Activated CD4-positive, alpha-beta T cell treated with anti-CD3 and anti-CD28 coated beads, Interleukin-2, amount 50 U/mL, for 4 hours (primary cell): Measurements from ENCODE around the gene ZNF30.
A peak's percentile ranks its signal among the peaks of the same experiment; 100 is the strongest.
"Not testable (repeated sequence)": the region's sequence is repeated elsewhere in the genome, so short reads cannot be mapped to it uniquely, and the experiment has no call there.

Source experiments
- DNase-seq, 2 experiments: peaks; one replicate each; pipeline ENCODE4 v3.0.0-alpha.2; 2020

The ZNF30 gene

DNA sequence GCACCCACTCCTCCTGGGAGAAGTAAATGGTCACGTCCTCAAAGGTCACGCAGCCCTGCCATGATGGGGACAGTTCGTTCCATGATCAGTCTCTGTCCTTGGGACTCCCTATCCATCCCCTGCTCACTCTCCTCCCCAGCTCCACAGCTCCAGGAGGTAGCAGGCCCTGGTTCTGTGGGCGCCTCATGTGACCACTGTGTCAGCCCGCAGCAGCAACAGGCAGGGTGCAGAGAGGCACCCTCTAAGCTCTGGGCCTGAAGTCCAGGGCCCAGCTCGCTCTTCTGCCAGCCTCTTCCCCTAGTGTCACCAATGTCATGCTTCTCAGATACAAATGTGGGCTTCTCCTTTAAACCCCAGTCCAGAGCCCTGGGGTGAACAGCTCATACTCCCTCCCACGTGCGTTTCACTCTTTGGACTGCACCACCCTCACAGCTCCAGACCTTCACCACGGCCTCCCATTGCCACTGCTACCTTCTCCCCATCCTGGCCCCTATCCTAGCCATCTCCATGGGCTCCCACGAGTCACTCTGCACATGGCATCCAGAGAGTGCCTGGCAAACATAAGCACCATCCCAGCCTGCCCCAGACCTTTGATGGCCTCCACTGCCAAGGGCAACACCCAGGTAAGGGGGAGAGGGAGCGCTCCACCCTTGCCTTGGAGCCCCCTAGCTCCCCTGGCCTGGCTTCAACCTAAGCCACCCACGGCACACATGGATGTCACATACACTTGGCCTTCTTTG lies 34.4 kb downstream of the ZNF30 start:
- no peak for DNase-seq

DNA sequence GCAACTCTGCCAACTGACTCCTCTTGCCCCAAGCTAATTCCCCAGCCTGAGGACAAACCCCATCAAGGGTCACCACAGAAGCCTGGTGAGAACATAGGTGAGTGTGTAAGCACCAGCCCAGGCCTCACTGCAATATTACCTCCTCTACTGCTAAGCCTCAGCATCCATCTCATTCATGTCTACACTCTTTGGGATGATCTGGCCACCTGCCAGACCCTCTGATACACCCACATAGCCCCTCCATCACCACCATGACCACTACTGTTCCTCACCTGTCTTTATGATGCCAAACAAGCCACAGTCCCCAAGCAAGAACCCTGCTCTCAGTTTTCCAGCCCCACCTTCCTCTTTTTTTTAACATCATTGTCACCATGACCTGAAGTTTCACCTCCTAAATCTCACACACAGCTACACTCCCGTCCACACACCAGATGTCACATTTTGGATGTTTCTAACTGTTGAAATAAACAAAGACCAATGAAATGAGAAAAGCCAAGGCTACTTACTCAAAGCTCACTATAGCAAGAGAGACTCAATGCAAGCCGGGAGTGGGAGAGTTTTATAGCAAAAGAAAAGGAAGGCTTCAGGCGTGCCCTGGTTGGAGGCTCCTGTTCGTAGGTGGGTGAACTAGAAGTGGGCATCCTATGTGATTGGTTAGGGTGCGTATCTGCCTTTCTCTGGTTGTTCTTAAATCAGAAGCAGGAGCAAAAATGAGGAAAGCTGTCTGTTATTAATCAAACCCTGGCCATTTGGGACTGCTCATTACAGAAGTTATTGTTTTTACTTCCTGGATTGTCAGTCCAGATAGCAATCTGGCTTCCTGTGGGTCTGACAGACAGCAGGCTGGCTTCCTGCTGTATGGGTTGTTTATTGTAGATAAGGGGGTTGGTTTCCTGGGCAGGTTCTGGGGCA lies 35.3 kb downstream of the ZNF30 start:
- no peak for DNase-seq

DNA sequence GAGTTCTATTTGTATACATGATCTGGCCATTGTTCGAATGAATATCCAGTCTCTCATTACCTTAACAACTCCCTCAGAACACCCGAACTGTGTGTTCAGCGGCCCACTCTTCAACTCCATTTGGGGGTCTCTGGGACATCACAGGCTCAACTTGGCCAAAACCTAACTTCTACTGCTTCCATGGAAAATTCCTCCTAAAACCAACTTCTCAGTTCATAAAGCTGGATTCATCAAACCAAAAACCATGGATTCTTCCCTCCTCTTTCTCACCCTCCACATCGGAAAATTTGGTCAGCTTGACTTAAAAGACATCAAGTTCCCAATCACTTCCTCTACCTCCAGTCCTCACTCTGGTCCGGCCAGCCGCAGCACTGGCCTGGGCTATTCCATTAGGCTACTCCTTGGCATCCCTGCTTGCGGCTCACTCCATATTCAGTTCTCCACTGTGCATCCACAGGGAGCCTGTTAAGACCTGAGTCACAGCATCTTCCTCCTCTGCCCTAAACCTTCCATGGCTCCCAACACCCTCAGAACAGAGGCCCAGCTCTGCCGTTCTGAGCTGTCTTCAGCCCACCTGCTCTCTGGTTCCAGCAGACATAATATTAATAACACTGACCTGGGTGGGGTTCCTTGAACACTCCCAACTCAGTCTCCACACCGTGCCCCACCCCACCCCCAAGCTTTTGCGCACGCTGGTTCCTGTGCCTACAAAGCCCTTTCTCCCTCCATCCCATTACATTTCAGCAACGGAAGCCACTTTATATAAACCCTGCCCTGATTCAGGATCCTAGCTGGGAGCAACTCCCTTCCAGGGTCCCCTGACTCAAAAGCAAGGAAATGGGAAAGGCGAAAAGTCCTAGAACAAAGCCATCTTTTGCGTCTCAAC lies 36.2 kb downstream of the ZNF30 start:
- DNase-seq, result no peak

DNA sequence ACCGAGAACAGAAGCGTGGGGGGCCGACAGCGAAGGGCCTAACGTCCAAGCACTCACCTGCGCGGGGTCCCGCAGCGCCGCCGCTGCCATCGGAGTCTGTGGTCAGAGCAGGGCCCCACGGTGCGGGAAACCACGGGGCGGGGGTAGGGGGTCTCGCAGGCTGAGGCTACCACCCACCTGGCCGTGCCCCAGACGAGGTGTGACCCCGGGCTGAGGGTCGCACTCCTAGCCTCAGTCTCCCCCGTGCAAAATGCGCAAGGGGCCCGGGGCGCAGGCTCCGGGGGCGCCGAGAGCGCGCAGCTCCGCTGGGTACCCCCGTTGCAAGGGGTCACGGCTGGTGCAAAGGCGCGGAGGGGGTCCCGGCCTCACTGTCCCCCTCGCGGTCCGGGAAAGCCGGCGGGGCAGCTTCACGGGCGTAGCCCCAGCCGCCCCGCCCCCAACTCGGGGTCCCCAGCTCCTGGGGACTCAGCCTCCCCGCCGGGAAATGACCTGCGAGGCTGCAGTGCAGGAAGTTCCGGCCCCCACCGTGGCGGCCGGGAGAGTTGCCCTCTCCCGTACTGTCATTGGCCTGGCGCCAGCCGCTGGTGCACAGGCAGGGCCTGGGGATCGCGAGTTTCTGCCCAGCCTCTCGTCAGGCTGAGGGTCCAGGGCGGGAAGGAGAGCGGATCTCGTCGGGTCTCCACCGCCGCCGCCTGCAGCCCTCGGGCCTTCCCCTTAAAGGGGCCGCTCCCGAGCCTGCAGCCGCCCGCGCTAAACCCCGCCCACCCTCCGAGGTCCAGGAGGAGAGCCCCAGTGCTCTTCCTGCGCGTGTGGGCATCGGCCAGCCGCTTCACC lies 37.1 kb downstream of the ZNF30 start, which contains the start of gene ZNF792:
ZNF792 (minus strand) TSS at position 657 of the 834 bp plus-strand sequence; CDS start at position 90, 567 bp downstream.
- DNase-seq, result peak; percentile 18 to 34

DNA sequence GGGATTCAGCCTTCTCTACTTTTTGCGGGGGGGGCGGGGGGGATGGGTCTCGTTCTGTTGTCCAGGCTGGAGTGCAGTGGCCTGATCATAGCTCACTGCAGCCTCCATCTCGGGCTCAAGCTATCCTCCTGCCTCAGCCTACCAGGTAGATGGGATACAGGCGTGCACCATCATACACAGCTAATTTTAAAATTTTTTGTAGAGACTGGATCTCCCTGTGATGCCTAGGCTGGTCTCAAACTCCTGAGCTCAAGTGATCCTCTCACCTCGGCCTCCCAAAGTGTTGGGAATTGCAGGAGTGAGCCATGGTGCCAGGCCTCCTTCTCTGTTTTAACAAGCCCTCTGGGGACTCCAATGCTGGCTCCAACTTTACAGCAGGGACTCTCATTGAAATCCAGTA lies 37.9 kb downstream of the ZNF30 start:
- DNase-seq, result no peak

GRCh38 chr19:34965505-34965904 lies 38.8 kb downstream of the ZNF30 start:
- not testable (repeated sequence) for DNase-seq

DNA sequence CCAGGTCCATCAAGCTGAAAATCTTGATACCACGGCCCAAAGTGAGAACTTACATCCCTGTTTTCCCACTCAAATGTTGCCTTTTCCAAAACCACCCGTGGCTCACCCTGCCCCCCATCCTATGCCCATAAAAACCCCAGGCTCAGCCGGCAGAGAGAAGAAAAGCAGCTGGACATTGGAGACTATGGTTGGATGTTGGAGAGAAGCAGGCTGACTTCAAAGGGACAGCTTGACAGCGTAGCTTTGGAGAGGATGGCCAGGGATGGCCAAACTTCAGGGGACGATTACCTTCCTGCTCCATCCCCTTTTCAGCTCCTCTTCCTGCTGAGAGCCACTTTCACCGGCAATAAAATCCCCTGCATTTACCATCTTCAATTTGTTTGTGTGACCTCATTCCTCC lies 40.8 kb downstream of the ZNF30 start:
- DNase-seq, result no peak

DNA sequence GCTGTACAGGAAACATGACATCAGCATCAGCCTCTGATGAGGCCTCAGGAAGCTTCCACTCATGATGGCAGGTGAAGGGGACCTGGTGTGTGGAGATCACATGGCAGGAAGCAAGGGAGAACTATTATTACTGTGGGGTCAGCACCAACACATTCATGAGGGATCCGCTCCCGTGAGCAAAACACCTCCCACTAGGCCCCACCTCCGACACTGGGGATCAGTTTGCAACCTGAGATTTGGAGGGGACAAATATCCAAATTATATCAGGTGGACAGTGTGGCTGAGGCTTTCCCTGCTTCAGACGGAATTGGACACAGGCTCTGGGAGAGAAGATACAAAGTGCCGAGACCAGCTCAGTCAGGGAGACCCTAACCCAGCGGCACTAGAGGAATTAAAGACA lies 43.0 kb downstream of the ZNF30 start:
- no peak for DNase-seq

DNA sequence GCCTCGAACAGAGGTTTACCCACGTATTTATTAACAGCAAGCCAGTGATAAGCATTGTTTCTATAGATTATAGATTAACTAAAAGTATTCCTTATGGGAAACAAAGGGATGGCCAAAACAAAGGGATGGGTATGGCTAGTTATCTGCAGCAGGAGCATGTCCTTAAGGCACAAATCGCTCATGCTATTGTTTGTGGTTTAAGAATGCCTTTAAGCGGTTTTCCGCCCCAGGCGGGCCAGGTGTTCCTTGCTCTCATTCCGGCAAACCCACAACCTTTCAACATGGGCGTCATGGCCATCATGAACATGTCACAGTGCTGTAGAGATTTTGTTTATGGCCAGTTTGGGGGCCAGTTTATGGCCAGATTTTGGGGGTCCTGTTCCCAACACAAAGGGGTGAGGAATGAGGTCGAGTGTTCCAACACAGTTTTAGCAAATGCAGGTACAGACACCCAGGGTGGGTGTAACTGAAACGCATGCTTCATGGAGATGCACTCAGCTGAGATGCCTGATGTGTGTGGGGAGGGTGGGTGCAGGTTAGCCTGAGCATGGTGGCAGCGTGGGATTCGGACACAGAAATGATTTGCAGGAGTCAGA lies 43.6 kb downstream of the ZNF30 start:
- DNase-seq, result not testable (repeated sequence)

- no peak for DNase-seq
Observed at GRCh38 chr19:34972163-34972705, 45.5 kb downstream of the ZNF30 start.

DNA sequence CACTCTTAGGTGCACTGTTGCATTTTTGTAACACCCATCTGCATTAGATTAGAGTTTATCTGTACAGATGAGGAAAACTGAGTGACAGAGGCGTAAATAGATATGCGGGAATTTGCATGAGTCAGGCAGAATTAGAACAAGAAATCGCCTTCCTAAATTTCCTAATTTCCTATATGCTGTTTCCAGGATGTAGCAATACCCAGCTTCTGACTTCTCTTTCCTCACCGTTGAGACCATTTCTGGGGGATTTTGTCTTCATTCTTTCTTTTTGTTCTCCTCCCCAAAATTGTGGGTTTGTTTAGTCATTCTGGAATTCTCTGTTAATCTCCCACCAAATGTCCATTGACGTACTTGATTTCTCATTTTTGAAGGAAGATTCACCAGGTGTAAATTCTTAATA lies 47.9 kb downstream of the ZNF30 start:
- DNase-seq, result no peak

DNA sequence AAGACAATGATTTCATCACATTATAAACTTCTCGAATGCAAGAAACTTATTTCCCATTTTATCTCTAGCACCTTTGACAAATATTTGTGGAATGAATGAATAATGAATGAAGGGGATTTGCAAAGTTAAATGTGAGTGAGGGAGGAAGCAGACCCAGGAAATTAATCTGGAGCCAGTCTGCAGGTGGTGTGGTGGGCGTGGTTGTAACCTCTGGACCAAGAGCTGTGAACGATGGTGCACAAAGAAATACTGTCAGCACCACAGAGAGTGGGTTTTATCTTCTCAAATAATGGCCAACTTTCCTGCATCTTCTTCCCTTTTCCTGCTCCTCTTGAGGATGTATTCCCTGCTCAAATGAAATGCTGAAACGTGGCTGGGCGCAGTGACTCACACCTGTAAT lies 48.4 kb downstream of the ZNF30 start:
- no peak for DNase-seq

DNA sequence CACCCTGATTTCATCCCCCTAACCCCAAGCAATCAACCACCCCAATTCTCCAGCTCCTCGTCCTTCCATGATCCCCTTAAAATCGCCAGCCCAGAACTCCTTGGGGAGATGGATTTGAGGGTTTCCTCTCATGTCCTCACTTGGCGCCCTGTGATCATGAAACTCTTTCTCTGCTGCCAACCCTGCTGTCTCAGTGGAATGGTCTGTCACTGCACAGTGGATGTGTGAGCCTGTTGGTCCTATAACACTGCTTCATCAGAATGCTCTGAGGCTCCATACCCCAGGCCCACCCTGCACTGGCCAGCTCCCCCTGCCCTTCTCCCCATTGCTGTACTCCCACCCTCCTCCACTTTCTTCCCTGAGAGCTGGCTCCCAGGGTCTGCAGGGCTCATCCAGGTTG lies 49.9 kb downstream of the ZNF30 start:
- no peak for DNase-seq

GRCh38 chr19:34979819-34980640 lies 53.3 kb downstream of the ZNF30 start:
- DNase-seq, result no peak

DNA sequence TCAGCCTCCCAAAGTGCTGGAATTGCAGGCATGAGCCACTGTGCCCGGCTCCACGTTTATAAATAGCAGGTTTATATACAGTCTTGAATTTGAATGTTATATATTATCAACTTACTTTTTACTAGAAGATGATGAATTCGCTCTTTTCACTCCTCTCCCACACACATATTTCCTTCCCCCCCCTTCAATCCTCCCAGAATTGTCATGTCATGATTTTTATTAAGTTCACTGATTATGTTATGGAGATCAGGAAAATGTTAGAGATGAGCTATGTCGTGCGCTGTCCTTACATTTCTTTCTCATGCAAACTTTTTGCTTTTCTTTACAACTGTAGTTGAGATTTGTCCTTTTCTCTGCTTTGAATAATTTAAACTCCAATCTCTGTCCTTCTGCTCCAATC lies 55.6 kb downstream of the ZNF30 start:
- DNase-seq, result no peak

DNA sequence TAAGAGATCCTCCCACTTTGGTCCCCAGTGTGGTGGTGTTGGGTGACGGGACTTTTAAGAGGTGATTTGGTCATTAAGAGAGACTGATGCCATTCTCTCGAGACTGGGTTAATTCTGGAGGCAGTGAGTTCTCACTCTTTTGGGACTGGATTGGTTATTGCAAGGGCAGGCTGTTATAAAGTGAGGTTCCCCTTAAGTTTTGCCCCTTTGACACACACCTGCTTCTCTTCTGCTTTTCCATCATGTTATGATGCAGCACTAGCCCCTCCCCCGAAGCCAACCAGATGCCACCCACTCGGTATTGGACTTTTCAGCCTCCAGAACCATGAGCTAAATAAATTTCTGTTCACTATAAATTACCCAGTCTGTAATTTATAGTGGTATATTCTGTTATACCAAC lies 57.1 kb downstream of the ZNF30 start:
- no peak for DNase-seq

- DNase-seq, result no peak
Observed at GRCh38 chr19:34984287-34984686, 57.6 kb downstream of the ZNF30 start.

- no peak for DNase-seq
Observed at GRCh38 chr19:34985249-34986022, 58.7 kb downstream of the ZNF30 start.

GRCh38 chr19:34988119-34988518 lies 61.4 kb downstream of the ZNF30 start:
- DNase-seq, result no peak

- no peak for DNase-seq
Observed at GRCh38 chr19:34989298-34989697, 62.6 kb downstream of the ZNF30 start.
